Measurements from ENCODE around the gene ELK4.

The ELK4 gene

DNA sequence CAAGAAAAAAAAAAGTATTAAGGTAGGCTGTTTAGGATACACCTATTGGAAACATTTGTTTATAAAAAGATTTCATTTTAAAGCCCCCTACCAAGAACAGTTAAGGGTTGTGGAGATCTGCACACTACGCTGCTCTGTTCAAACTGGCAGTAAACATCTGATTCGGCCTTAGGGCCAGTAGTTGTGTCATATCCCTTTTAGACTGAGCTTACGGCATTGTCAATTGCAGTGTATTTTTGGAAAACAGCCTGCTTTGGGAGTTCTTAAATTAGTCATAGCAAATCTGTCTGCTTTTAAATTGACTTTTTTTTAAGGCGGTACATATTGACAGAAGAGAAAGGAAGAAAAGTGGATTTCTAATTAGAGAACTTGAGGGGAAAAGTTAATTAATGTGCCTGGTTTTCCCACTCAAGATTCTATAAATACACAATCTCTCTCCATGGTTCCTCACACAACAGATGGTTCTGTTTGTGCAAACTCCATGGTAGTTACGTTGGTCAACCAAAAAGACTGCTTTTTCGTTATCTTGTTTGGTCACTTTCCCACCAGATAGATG lies 1.7 kb upstream of the ELK4 start:
- H3K27ac Mint-ChIP-seq: no peak overlapping the region
- TF ChIP-seq, protein P1, sequence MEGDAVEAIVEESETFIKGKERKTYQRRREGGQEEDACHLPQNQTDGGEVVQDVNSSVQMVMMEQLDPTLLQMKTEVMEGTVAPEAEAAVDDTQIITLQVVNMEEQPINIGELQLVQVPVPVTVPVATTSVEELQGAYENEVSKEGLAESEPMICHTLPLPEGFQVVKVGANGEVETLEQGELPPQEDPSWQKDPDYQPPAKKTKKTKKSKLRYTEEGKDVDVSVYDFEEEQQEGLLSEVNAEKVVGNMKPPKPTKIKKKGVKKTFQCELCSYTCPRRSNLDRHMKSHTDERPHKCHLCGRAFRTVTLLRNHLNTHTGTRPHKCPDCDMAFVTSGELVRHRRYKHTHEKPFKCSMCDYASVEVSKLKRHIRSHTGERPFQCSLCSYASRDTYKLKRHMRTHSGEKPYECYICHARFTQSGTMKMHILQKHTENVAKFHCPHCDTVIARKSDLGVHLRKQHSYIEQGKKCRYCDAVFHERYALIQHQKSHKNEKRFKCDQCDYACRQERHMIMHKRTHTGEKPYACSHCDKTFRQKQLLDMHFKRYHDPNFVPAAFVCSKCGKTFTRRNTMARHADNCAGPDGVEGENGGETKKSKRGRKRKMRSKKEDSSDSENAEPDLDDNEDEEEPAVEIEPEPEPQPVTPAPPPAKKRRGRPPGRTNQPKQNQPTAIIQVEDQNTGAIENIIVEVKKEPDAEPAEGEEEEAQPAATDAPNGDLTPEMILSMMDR (IDR thresholded peaks at IDR 0.05): no peak

DNA sequence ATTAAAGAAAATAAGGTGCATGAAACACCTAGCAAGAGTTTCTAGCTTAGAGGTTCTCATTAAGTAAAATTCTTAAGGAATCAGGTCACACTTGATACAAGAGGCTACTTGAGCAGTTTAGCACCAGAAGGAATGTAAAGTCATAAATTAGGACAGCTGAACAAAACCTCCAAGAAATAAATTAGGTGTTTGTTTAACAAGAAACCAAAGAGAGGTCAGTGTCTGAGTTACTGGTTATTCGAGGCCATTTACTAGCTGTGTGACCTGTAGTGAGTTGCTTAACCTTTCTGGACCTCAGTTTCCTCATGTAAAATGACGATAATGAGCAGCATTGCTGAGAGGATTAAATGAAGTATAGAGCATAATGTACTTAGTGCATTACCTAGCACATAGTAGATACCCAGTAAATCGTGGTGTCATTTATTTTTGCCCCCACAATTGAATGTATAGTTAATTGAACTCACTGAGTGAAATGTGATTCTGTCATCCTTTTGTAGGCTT lies 908 bp upstream of the ELK4 start:
- peaks cover 4% of the 10 kb centered on the region for H3K27me3 Mint-ChIP-seq (ENCODE audit: low read depth, poor library complexity)
- peak overlapping the region; percentile 94 for H3K4me3 Mint-ChIP-seq
- H3K27ac Mint-ChIP-seq: peak overlapping the region; percentile 99
- TF ChIP-seq, protein P1 (IDR thresholded peaks at IDR 0.05): no peak
- H3K9me3 Mint-ChIP-seq: no peaks in the 10 kb centered on the region
- H3K36me3 Mint-ChIP-seq (ENCODE audit: low read depth): peaks cover 8% of the 10 kb centered on the region
- no peak for DNase-seq
- H3K4me1 Mint-ChIP-seq: peaks cover 63% of the 10 kb centered on the region

More for the DNA sequence above, 1.7 kb upstream of the ELK4 start:
- DNase-seq: no peak
- Mint-ChIP-seq H3K36me3 (ENCODE audit: low read depth) (peaks cover 3% of the 10 kb centered on the region), H3K4me1 (peaks cover 66% of the 10 kb centered on the region), H3K27me3 (ENCODE audit: low read depth, poor library complexity) (peaks cover 8% of the 10 kb centered on the region), H3K9me3 (no peaks in the 10 kb centered on the region), H3K4me3 (peak overlapping the region; percentile 94)

- TF ChIP-seq, protein P1 (IDR thresholded peaks at IDR 0.05): no peak
- H3K27ac Mint-ChIP-seq: peak overlapping the region; percentile 98
- peaks cover 53% of the 10 kb centered on the region for H3K4me1 Mint-ChIP-seq
- H3K4me3 Mint-ChIP-seq: peak overlapping the region; percentile 96
- peaks cover 4% of the 10 kb centered on the region for H3K27me3 Mint-ChIP-seq (ENCODE audit: low read depth, poor library complexity)
- DNase-seq: peak; percentile 79
- no peaks in the 10 kb centered on the region for H3K9me3 Mint-ChIP-seq
- H3K36me3 Mint-ChIP-seq (ENCODE audit: low read depth): peaks cover 22% of the 10 kb centered on the region
Measured at GRCh38 chr1:205631010-205631767, 622 bp downstream of the ELK4 start.

DNA sequence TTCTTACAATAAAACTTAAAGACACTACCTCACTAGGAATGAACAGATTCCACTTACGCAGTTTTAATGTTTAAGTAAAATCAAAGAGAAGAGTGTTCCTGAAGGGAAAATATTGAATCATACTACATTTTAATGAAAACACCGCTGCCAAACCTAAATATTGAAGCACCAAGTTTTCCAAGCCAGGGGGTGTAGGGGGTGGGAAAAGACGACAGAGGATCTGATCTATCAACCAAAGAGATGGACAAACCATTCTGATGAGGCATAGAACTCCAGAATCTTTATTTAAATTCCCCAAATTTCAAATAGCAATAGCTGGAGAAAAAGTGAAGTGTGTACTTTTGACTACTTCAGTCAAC lies 1.2 kb downstream of the ELK4 start:
- Mint-ChIP-seq H3K4me1 (peaks cover 57% of the 10 kb centered on the region), H3K36me3 (ENCODE audit: low read depth) (peaks cover 26% of the 10 kb centered on the region), H3K4me3 (peak overlapping the region; percentile 96), H3K27me3 (ENCODE audit: low read depth, poor library complexity) (peaks cover 4% of the 10 kb centered on the region), H3K9me3 (no peaks in the 10 kb centered on the region), H3K27ac (peak overlapping the region; percentile 98)
- no peak for DNase-seq
- TF ChIP-seq, protein P1 (IDR thresholded peaks at IDR 0.05): no peak

DNA sequence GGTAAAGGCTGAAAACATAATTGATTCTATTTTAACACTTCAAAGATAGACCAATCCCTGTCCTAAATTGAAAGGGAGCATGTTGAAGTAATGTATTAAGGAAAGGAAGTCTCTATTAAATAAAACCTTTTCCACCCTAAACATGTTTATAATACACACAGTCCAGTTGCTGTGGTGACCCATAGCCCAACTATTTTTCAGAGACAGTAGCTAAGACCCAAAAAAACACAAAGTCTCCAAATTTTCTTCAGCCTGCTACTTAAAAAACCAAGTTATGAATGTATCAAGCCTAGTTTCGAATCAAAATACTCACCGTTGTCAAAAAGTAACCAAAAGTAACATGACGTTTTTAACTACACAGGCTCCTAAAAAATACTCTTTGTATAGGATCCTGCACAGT lies 1.6 kb downstream of the ELK4 start:
- DNase-seq: no peak
- peak overlapping the region; percentile 96 for H3K4me3 Mint-ChIP-seq
- H3K27me3 Mint-ChIP-seq (ENCODE audit: low read depth, poor library complexity): peaks cover 4% of the 10 kb centered on the region
- TF ChIP-seq, protein P1 (IDR thresholded peaks at IDR 0.05): no peak
- peaks cover 57% of the 10 kb centered on the region for H3K4me1 Mint-ChIP-seq
- peaks cover 26% of the 10 kb centered on the region for H3K36me3 Mint-ChIP-seq (ENCODE audit: low read depth)
- peak overlapping the region; percentile 98 for H3K27ac Mint-ChIP-seq
- no peaks in the 10 kb centered on the region for H3K9me3 Mint-ChIP-seq

Measured in nephron progenitor cell (in vitro differentiated cells).